NCI-H460 (cell line): ENCODE data around the gene BAIAP2L2. TPM values are rescaled to one million over a fixed set of nuclear protein-coding genes. Genes with fewer than 3 reads are reported as not detected.
"Not testable (repeated sequence)": the region's sequence is repeated elsewhere in the genome, so short reads cannot be mapped to it uniquely, and the experiment has no call there.

ENCODE experiments used
- DNase-seq: peaks from one replicate; pipeline ENCODE4 v3.0.0-alpha.2; 2016; ENCODE audit warnings: low read depth; ENCODE audit errors: extremely low read depth
- total RNA-seq: library from RNA; depleted of rRNA; stranded (reverse); fragments of >200 nt; shearing (Covaris generic); gene quantifications from 2 replicates; pipeline ENCODE4 v1.2.3, GENCODE V29; 2014

BAIAP2L2 gene
- total RNA-seq, 1 experiment from 2014 or later: not detected

DNA sequence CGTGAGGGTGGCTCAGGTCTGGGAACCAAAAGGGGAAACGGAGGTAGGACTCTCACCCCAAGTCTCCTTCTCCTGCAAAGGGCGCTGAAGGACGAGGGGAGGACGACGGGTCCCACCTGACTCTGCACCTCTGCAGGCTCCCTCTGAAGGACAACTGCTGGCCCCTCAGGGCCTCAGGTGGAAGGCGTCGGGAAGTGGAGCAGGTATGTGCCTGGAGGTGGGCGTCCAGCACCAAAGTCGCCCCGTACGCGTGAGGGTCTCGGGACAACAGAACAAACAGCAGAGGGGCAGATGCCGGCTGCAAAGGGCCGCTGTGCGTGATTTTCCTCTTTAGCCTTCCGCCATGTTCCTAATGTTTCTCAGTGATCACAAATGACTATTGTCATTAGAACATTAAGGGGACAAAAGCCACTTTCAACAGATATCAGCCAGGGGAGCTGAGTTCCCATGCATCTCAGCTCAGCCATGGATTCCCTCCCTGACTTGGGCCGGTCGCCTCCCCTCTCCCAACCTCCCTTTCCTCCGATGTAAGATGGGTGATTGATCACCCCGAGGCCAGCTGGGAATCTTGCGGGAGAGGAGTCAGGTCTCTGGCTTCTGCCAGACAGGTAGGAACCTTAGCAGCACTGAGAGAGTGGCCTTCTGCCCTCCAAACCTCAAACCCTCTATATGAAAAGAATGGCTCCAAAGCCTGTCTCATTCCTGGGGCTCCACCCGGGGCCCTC is 27.3 kb downstream of the BAIAP2L2 start:
- DNase-seq: no peak

DNA sequence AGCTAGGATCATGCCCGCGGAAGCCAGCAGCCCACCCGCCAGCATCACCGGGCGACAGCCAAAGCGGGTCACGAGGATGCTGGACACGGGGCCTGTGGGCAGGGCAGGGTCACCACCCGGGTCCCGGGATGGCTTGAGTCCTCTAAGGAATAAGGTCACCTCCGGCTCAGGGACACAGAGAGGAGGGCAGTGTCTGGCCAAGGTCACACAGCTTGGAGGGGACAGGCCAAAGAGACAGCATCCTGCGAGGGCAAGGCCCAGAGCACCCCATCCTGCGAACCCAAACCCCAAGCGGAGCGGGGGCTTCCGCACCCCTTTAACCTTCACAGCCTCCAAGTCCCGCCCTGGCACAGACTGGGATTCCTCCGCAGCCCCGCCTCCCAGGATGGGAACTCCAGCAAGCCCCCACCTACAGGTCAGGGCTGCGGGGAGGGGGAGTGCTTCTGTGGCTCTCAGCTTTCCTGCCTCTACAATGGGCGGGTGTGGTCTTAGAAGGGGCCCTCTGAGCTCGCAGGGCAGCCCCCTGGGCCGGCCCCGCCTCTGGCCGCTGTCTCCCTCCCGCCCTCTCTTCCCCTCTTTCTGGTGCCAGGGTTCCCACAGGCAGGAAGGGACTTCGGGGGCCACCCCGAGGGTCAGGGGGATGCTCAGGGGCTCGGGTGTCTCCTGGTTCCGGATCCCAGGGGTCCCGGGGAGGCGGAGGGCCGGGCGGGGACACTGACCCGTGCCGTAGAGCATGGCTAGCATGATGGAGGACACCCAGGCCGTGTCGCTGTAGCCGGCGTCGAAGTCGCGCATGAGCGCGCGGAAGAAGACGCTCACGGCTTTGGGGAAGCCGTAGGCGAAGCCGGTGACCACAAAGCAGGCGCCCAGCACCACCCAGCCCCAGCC is 28.3 kb downstream of the BAIAP2L2 start:
- no peak for DNase-seq

DNA sequence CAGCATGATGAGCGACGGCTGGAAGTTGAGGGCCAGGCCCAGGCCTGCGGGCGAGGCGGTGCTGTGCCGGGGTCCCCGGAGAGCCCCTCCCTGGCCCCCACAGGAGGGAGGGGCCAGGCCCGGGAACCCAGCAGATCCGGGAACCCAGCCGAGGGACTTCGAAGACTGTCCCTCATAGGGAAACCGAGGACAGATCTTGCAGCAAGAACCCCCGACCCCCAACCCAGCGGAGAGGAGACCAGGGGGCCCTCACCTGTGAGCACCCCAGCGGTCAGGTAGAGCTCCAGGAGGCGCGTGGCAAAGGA is 28.9 kb downstream of the BAIAP2L2 start:
- DNase-seq: no peak

DNA sequence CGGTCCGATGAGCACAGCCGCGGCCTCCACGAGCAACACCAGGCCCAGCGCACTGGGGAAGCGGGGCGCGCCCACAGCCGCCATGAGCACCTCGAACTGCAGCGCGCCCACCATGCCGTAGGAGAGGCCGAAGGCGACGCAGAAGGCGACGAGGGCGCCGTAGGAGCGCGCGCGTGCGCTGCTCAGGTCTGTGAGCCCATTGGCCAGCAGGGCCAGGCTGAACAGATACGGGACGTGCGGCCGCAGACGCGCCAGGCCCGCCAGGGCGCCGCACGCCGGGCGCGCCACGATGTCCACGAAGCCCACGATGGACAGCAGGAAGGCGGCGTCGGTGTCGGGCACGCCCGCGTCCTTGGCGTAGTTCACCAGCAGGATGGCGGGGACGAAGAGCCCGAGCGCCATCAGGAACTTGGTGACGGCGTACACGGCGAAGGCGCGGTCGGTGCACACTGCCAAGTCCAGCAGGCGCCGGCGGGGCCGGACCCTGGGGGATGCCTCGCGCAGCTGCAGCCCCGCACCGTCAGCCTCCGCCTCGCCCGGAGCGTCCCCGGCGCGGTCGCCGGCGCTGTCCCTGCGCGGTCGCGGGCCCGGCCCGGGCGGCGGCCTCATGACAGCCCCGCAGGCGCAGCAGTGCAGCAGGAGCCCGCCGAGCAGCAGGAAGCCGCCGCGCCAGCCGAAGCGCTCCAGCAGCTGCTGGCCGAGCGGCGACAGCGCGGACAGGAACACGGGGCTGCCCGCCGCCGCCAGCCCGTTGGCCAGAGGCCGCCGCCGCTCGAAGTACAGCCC is 29.4 kb downstream of the BAIAP2L2 start:
- DNase-seq: no peak

DNA sequence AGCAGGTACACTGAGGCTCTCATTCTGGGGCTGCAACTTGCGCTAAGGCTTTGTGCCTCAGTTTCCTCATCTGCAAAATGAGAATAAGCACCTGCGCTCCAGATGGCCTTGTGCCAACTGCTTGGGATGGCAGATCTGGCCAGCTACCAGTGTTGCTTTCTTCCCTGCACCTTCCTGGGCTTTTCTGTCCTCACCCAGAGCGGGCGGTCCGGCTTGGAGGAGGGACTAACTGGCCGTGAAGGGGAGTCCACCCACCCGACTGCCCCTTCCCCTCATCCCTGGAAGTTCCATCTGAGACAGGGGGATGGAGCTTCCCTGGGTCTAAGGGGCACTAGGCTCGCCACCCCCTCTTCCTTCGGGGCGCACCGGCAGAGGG is 30.0 kb downstream of the BAIAP2L2 start:
- no peak for DNase-seq

- no peak for DNase-seq
Observed at GRCh38 chr22:38079804-38080203, 30.7 kb downstream of the BAIAP2L2 start.

DNA sequence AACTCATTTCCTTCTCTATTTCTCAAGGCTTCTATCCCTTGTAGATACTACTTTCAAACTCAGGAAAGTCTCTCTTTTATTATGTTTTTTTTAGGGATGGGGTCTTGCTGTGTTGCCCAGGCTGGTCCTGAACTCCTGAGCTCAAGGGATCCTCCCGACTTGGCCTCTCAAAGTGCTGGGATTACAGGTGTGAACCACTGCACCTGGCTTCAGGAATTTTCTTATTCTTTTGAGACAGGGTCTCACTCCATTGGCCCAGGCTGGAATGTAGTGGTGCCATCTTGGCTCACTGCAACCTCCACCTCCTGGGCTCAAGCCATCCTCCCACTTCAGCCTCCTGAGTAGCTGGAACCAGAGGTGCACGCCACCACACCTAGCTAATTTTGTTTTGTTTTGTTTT is 31.3 kb downstream of the BAIAP2L2 start:
- not testable (repeated sequence) for DNase-seq

DNA sequence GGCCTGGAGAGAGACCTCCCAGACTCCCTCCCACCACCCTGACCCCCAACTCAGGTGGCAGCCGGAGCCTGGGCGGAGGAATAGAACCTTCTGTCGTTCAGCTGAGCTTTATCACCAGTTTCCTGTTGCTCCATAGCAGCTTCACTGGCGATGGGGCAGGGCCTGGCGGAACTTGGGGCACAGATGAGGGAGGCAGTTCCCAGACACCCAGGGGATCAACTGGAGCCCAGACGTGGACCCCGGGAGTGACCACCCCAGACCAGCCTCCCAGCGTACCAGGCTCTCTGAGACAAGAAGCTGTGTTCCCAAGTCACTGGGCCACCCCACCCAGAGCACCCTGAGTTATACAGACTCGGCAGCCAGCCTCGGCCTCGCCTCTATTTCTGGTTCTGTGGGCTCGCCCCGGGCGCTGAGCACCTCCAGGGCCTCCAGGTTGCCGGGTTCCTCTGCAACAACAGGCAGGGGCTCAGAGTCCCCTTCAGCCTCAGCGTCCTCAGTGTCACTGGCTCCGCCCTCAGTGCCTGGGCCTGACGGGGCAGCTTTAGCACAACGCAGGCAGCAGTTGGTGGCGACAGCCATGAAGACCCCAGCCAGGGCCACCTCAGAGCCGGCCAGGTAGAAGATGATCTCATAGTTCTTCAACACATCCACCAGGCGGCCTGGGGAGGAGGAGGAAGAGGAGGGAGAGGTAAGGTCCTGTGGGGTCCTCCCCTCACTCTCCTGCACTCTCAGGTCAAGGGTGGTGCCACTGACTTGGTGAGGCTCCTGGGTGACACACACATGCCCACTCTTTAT is 32.2 kb downstream of the BAIAP2L2 start:
- no peak for DNase-seq

DNA sequence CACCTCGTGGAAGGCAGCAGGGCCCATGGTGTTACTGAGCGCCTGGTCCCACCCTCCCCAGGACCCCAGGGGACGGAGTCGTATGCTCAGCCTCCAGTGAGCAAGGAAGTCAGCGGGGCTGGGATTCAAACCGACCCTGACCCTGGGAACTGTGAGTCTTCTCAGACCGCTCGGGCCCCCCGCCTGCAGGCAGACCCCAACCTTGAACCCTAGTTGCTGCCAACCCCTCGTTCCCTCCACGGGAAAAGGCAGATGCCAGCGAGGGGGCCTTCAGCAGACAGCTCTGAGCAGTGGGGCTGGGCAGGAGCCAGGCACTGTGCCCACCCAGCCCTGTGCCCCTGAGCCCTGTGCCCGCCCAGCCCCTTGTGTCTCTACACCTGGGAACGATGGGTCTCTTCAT is 32.9 kb downstream of the BAIAP2L2 start:
- DNase-seq: no peak

DNA sequence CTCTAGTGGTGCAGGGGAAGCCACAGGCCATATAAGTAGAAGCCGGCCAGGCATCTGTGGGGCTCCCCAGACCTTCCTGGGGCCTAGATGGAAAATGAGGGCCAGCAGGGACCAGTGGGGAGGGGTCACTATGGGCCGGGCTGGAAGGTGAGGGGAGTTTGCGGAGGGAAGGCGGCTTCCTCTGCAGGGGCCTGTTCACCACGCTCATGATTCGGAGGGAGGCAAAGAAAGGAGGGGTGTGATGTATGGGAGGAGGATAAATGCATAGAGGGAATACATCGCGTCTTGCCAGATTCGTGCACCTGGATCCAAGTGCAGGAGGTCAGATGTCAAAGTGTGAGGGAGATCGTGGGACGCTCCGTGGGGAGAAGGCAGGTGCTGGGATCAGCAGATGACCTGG is 33.4 kb downstream of the BAIAP2L2 start:
- no peak for DNase-seq

DNA sequence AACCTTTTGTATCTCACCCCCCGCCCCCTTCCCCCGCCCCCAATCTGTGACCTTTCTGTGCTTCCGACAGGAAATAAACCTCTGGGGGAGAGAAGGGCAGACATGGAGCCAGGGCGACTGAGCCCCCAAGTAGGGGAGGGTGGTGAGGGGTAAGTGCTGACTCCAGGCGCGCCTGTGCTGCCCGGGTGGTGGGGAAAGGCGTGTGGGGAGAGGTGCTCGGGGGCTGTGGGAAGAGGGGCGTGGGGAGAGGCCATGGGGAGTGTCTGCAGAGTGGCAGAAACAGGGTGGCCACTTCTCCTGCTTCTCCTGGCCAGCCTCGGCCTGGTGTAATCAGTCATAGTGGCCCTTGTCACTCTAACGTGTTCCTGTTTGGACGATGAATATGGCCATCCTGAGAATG is 34.5 kb downstream of the BAIAP2L2 start:
- DNase-seq: no peak

GRCh38 chr22:38075105-38075825 is 35.2 kb downstream of the BAIAP2L2 start:
- DNase-seq: no peak

- DNase-seq: no peak
Observed at GRCh38 chr22:38074181-38075104, 36.0 kb downstream of the BAIAP2L2 start.

- no peak for DNase-seq
Observed at GRCh38 chr22:38073150-38074130, 37.0 kb downstream of the BAIAP2L2 start.

GRCh38 chr22:38072322-38073149 is 37.9 kb downstream of the BAIAP2L2 start:
- no peak for DNase-seq

GRCh38 chr22:38071421-38072321 is 38.8 kb downstream of the BAIAP2L2 start:
- DNase-seq: no peak
